HG03342 (cell line): ENCODE results near the gene OR4D2.
A peak's percentile ranks its signal among the peaks of the same experiment; 100 is the strongest.

Source experiments
- ATAC-seq: cut with Tn5 transposase; IDR thresholded peaks from one replicate; pipeline ENCODE4 v1.9.1; 2021; ENCODE audit warnings: mild to moderate bottlenecking, moderate library complexity; ENCODE audit not compliant: unreplicated experiment

The OR4D2 gene

GRCh38 chr17:58205936-58206335 lies 39.2 kb downstream of the OR4D2 start:
- ATAC-seq: no peak

GRCh38 chr17:58207451-58207850 lies 40.7 kb downstream of the OR4D2 start:
- no peak for ATAC-seq

DNA sequence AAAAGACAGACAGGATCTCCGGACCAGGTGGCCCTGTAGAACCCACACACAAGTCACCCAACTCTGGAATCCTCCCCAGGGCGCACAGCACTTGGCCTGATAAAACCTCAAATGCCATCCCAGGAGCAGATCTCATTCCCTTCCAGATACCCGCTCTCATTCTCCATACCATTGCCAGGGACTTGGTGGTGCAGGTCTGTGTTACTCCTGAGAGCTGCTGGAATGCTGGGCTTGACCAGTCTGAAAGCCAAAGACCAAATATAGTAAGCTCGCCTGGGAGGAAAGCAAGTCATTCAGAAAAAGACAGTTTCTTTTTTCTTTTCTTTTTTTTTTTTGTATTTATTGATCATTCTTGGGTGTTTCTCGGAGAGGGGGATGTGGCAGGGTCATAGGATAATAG lies 41.6 kb downstream of the OR4D2 start:
- ATAC-seq: no peak

- no peak for ATAC-seq
Measured at GRCh38 chr17:58210922-58211321, 44.1 kb downstream of the OR4D2 start.

DNA sequence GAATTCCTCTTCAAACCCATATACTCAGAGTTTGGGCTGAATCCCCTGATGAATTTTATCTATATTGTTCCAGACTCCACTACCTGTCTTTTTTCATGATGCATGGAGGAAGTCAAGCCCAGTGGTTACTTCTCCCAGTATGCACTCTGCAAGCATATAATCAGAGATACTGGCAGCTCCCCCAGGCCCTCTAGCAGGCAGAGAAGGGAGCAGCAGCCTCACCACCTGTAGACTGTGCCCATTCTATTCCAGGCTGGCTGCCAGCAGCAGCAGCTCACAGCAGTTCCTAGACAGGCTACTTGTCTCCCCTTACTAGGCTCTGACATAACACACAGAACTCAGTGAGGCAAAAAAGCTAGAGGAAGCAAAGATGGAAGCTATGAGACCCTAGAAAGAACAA lies 48.9 kb downstream of the OR4D2 start:
- no peak for ATAC-seq

DNA sequence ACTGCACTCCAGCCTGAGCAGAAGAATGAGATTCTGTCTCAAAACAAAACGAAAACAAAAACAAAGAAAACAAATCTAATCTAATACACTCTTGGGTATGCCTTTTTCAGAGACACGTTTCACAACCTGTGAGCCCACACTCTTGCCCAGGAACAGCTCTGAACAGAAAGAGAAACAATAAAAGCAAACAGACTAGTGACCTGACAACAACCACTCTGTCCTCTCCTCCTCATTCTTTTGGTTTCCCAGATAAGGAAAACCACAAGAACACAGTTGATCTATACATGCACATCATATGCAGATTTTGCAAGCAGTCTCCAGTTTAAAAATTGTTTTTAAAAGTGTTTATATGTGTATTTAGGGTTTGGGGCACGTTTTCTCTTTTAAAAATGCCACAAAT lies 51.0 kb downstream of the OR4D2 start:
- ATAC-seq: no peak

DNA sequence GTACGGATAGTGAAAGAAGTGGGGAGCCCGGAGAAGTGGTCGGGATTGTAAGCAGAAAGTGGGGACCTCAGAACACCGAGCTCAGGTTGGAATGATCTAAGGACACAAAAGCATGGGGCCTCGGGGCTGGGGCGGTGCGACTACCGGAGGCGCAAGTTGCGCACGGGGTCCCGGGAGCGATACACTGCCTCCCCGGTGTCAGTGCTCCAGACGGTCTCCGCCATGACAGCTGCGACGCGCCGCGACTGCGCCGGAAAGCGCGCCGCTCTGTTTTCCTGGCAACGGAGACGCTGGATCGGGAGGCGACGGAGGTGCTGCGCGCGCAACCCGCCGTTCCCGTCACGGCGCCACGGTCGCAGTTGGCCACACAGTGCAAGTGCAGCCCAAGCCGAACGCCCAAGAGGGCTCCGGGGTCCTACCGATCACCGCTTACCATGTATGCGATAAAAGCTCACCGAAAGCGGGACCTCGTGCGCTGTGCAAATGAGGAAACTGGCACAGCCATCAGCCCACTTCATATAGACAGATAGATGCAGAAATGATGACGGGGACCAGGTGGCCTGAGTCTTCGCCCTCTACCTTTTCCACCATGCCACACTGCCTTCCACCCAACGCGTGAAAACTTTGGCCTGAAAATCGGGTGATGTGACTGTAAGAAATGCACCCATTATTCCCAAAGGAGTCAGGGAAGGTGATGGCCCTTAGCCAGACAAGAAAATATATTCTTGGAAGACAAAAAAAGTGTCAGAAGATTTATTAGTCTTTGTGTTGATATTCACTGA lies 52.4 kb downstream of the OR4D2 start, which contains the start of gene MKS1:
Gene MKS1, minus strand, starts transcription at position 249 of the 782 bp plus-strand sequence. Its CDS starts 25 bp downstream, at position 224.
- ATAC-seq: peak; percentile 91

DNA sequence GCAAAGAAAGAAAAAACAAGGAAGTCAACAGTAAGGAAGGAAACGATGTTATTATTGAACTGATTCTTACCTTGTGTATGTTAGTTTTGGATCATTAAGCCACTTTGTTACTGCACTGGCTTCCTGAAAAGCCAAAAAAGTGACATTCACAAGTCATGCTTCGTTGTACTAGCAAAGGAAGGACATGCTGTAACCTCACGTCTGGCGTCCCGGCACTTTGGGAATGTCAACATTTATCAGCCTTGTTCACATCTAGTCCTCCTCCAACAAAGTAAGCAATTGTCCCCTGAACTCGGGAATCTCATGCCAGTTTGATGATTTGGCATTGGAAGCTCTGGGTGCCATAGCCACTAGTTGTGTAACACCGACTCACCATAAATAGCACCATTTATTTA lies 53.0 kb downstream of the OR4D2 start:
- ATAC-seq: no peak
